Amygdala (tissue), 56 donors: ENCODE results near the gene PFKP.

Source experiments
- DNase-seq, 56 donors: peaks; one replicate each; lab custom pipeline; 2025; lab: John Stamatoyannopoulos, UW

The PFKP gene

DNA sequence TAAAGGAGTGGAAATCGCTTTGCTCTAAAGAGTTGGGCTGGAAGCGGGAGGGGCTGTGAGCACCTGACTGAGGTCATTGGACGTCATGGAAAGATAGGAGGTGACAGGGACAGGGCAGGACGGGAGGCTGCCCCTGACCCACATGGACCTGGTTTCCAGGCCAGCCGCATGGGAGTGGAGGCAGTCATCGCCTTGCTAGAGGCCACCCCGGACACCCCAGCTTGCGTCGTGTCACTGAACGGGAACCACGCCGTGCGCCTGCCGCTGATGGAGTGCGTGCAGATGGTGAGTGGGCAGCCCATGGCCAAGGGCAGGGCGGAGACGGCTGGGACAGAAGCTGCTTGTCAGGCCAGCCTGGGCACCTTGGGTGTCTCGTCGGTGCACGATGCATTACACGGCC lies 41.8 kb downstream of the PFKP start:
- DNase-seq, result no peak

GRCh38 chr10:3109633-3110032 lies 42.3 kb downstream of the PFKP start:
- no peak for DNase-seq

DNA sequence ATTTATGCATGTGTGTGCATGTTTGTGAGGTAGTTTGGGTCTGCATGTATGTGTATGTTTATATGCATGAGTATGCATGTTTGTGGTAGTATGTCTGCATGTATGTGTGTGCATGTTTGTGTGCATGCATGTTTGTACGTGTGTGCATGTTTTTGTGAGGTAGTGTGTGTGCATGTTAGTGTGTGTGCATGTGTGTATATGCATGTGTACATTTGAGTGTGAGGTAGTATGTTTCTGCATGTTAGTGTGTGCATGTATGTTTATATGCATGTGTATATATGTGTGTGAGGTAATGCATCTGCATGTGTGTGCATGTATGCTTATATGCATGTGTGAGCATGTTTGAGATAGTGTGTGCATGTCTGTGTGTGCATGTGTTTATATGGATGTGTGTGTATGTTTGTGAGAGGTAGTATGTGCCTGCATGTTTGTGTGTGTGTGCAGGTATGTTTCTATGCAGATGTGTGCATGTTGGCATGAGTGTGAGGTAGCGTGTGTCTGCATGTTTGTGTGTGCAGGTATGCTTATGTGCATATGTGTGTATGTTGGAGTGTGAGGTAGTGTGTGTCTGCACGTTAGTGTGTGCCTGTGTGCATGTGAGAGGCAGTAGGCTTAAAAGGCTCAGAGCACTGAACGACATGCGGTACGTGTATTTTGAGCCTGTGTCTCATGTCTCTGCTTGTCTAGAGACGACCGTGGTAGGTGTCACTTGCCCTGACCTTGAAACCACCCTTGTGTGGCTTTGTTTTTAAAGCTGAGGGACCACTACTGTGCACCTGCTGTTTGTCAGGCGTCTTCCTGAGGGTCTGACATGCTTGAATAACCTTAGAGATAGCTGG lies 43.7 kb downstream of the PFKP start:
- DNase-seq, result no peak

- DNase-seq, result peak in 20 of 56 donors; percentile 13 to 75 (median 36)
Measured at GRCh38 chr10:3111621-3112163, 44.3 kb downstream of the PFKP start.

GRCh38 chr10:3113343-3113720 lies 46.0 kb downstream of the PFKP start:
- DNase-seq, result no peak

DNA sequence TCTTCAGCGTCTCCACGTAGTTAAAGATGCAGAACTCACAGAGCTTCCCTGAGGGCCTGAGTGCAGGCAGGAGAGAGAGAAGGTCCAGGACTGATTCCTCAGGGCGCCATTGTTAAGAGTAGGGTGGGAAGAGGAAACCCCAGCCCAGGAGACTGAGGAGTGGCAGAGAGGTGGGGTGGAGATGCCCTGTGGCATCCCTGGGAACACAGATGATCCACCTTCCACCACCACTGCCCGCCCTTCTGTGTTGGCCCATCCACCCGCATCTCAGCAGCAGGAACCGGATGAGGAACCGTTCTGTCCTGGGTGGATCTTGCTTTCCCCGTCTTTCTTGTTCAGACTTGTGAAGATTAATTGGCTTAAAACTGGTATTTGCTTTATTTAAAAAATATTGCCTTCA lies 48.3 kb downstream of the PFKP start:
- DNase-seq, result no peak

DNA sequence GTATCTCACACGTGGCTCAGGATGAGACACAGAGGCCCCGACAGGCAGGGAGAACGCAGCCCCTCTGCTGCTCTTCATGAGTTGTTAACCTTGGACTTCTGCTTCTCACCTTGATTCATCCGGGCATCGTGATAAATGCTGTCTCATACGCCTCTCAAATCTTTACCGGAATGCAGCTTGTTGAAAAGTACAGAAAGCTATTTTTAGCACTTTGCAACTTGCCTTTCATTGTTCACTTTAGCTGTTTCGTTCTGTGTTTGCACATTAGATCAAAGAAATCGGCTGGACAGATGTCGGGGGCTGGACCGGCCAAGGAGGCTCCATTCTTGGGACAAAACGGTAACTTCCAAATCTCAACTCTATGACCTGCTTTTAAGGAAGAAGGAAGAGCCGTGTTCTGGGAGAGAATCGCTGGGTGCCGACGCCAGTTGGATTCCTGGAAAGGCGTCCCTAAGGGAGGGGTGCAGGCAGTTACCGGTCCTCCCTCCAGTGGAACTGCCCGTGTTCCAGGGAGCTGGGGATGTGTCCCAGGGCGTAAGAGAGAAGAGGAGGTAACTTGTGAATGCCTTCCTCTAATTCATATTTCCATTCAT lies 49.3 kb downstream of the PFKP start:
- no peak for DNase-seq

GRCh38 chr10:3117486-3117885 lies 50.1 kb downstream of the PFKP start:
- DNase-seq, result no peak

DNA sequence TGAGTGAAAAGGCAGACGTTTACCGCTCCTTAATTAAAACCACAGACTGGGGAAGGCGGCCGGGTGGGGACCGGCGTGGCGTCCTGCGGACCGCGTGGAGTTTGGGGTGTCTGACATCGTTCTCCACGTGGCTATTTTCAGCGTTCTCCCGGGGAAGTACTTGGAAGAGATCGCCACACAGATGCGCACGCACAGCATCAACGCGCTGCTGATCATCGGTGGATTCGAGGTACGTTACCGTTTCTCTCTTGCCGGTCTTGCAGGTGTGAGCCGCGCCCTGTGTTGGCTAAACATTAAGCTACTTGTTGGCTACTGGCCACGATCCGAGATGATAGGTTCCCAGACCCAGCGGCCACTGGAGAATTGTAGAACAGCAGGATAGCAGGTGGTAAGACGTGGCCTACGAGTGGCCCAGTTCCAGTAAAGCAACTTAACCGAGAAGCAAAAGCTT lies 51.3 kb downstream of the PFKP start:
- DNase-seq, result no peak

DNA sequence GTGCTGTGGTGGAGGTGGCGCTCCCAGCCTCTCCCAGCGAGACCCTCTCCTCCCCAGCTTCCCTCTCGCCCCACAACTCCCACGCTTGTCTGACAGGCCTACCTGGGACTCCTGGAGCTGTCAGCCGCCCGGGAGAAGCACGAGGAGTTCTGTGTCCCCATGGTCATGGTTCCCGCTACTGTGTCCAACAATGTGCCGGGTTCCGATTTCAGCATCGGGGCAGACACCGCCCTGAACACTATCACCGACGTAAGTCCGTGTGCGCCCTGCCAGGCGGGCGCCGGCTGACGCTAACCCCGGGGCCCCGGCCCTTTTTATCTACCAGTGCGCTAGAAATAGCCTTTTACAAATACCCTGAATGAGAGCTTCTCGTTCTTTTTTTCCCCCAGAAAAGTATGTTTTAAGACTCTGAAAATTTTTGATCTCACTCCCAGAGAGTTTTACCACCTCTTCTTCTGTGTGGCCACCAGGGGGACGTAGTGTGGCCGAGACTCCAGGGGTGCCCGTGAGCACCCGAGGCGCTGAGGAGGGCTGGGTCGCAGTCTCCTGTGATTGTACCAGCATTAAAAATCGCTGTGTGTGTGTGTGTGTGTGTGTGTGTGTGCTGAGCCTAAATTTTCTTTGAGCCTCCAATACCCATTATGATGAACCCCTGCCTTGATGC lies 52.6 kb downstream of the PFKP start:
- DNase-seq, result peak in 5 of 56 donors; percentile 34 to 66 (median 42)

GRCh38 chr10:3122034-3122433 lies 54.7 kb downstream of the PFKP start:
- DNase-seq, result no peak

DNA sequence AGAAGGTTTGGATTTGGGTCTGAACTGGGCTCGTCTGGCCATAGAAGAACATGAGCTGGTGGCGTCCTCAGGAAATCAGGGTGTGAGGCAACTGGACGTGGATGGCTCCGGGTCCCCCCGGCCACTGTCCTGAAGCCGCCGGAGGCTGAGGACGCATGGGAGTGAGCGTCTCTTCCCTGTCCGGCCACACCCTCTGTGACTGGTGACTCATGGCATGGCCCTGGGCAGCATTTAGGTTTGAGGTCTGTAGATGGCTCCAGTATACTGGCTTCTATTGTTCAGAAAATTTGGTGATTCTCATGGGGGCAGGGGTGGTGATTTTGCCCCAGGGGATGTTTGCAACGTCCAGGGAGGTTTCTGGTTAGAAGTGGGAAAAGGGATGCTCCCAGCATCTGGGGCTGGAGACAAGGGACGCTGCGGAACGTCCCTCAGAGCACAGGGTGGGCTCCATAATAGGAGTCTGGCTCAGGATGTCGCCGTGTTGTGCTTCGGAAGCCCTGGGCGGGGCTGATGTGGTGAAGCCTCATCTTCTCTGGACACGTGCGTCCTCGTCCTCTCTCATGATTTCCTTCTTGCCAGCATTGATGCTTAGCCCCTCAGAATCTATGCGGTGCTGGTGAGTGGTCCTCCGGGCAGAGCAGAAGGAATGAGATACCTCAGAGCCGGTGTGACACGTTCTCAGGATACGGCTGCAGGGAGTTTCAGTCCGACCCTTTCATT lies 55.3 kb downstream of the PFKP start:
- no peak for DNase-seq

- peak in 7 of 56 donors; percentile 7 to 65 (median 25) for DNase-seq
Measured at GRCh38 chr10:3123571-3124411, 56.4 kb downstream of the PFKP start.

DNA sequence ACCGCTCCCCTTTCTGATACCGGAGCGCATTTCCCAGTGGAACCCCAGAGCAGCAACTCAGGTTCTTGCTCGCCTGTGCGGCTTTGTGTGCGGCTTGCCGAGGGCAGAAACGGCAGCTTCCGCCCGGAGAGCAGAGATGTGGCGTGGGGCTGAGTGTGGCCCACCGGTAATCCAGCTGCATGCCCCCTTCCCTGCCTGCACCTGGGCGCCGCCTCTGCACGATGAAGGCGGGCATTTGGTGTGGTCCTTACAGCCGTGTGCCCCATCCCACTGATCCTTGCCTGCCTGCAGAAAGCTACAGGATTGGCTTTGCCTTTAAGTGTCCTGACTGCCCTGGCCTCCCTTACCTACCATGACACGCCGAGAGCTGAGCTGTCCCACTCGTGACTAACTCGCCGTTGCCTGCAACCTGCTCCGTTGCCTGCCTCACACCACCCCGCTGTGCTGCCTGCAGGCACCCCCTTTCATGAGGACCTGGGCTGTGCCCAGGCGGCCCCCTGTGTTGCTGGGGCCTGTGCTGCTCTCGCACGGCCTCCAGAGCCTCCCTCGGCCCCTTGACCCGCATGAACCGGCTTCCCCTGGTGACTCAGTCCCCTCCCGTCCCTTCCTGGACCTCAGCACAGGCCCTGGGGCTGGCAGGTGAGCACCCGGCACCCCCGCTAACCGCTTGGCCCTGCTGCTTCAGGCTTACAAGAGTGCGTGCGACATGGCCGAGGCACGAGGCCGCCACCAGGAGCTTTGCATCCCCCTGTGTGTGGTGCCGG lies 57.2 kb downstream of the PFKP start:
- DNase-seq, result no peak

- no peak for DNase-seq
Measured at GRCh38 chr10:3125527-3126170, 58.3 kb downstream of the PFKP start.

DNA sequence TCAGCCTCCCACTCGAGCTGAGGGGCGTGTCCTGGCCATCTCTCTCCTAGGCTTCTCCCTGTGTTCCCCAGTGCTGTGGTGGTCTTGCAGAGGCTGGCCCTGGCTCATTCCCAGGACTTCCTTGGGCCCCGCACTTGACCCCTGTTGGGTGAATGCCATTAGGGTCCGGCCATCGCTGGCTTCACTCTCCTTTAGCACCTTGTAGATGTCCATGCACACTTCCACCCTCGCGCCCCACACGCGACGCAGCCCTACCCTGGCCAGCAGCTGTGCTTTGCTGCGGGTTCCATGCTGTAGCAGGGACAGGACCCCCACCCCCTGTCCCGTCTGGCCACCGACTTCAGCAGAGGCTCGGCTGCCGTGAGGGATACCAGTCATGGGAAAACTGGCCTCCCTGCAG lies 58.9 kb downstream of the PFKP start:
- DNase-seq, result no peak

DNA sequence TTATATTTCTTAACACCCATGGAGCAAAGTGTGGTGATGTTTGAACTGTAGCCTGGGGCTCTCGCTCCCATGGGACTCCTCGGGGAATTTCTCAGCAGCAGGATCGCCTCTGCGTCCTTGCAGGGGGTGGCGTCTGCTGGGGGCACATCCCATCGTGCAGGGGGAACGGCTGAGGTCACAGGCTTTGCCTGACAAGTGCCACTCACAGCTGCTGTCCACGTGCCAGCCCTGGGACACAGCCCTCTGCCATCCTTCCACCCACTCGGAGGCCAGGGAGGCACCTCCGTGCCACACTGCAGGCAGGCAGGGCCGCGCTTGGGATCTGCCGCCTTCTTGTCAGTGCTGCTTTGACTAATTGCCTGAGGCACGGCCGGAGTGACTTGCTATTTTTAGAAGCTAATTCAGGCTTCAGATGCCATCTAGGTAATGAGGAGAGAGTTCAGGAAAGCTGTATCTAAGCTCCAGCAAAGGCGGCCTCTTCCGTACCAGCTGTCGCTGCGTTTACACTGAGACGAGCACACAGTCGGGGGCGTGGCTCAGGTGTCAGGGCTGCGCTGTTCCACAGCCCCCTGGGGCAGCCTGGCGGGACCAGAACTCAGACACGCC lies 59.5 kb downstream of the PFKP start:
- DNase-seq, result peak in 6 of 56 donors; percentile 13 to 43 (median 32)

DNA sequence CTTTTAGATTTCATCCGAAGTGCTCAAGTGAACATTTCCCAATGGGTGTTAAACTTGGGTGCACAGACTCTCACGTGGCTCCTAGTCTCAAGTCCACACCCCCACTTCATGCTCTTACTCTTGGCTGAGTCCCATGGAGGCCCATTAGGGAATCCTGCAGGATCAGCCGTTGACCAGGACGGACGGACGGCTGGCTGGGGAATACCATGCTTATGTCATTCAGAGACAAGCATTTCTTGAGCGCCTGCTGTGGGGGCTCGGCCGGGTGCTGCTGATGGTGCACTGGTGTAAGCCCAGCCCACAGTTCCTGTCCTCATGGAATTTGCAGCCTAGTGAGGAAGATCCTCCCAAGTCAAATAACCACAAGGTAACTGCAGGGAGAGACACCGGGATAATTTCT lies 60.6 kb downstream of the PFKP start:
- no peak for DNase-seq
